NK-92 treated with Interleukin-12 subunit alpha and Interleukin-12 subunit beta, amount 100 ng/mL, for 24 hours (cell line): ENCODE data around the gene ZDHHC13.
A peak's percentile ranks its signal among the peaks of the same experiment; 100 is the strongest.

ENCODE experiments used
- DNase-seq: peaks from one replicate; lab custom pipeline; 2025; lab: John Stamatoyannopoulos, UW

ZDHHC13 gene, protein sequence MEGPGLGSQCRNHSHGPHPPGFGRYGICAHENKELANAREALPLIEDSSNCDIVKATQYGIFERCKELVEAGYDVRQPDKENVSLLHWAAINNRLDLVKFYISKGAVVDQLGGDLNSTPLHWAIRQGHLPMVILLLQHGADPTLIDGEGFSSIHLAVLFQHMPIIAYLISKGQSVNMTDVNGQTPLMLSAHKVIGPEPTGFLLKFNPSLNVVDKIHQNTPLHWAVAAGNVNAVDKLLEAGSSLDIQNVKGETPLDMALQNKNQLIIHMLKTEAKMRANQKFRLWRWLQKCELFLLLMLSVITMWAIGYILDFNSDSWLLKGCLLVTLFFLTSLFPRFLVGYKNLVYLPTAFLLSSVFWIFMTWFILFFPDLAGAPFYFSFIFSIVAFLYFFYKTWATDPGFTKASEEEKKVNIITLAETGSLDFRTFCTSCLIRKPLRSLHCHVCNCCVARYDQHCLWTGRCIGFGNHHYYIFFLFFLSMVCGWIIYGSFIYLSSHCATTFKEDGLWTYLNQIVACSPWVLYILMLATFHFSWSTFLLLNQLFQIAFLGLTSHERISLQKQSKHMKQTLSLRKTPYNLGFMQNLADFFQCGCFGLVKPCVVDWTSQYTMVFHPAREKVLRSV

DNA sequence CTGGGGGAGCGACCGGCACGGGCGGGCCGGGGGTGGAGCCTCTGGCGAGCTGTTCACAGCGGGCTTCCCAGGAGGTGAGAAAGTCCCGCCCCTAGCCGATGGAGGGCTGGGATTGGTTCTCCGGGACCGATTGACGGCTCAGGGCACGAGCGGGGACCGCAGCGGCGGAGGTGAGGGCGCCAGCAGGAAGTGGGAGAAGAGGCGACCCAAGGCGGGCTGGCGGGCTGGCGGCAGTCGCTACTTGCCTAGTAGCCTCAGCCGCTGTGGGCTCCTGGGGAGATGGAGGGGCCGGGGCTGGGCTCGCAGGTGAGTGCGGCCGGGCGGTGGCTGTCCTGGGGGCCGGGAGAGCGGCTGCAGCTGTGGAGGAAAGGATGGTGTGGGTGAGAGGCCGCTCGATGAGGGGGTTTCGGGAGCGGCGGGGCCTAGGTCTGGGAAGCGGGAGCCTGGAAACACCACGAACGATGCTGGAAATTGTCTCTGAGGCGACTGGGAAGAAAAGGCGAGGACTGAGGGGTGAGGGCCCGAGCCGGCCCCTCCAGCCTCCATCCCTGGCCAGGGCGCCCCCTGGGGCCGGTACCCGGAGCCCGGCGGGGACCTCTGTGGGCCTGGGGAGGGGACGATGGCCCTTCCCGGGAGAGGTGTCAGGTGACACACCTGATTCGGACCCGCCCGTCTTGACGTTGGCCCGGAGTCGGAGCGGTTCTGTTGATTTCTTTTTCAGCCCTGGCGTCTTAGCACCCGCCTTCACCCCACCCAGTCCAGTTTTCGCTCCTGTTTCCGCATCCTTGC, at the start of gene ZDHHC13:
Gene ZDHHC13 (plus strand): TSS at position 198 of the 789 bp plus-strand sequence. CDS start 82 bp downstream, at position 280.
- peak; percentile 96 for DNase-seq

DNA sequence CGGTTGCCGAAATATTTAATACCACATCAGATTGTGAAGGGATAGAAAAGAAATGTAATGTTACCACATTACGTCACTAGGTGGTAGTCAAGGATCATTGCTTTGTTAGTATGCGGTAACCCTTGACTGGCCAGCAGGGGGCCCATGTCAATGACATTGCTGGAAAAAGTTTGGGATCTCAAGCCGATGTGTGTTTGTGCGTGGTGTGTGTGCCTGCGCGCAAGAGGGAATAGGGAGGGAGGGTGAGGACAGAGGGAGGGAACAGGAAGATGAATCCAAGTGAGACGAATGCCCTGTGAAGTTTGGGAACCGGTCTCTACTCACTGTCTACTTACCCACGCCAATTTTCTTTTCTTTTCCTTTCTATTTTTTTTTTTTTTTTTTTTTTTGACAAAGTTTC, 45.7 kb upstream of the ZDHHC13 start:
- DNase-seq: peak; percentile 25

DNA sequence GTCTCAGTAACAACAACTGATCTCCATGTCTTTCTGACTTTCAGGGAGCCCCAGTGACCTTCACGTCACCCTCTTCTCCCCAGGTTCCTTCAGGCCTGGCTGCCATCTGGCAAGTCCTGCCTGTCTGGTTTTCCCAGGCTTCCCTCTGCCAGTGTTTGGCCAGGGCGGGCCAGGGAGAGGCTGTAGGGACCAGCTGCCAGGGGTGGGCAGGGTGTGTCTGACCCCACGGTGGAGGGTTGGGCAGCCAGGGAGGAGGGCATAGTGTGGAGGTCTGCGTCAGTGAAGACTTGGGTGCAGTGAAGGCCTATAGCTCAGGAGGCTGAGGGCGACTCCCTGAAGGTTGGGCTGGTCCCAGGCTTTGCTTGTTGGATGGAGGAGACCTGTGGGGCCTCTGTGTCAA, 44.5 kb upstream of the ZDHHC13 start:
- no peak for DNase-seq

DNA sequence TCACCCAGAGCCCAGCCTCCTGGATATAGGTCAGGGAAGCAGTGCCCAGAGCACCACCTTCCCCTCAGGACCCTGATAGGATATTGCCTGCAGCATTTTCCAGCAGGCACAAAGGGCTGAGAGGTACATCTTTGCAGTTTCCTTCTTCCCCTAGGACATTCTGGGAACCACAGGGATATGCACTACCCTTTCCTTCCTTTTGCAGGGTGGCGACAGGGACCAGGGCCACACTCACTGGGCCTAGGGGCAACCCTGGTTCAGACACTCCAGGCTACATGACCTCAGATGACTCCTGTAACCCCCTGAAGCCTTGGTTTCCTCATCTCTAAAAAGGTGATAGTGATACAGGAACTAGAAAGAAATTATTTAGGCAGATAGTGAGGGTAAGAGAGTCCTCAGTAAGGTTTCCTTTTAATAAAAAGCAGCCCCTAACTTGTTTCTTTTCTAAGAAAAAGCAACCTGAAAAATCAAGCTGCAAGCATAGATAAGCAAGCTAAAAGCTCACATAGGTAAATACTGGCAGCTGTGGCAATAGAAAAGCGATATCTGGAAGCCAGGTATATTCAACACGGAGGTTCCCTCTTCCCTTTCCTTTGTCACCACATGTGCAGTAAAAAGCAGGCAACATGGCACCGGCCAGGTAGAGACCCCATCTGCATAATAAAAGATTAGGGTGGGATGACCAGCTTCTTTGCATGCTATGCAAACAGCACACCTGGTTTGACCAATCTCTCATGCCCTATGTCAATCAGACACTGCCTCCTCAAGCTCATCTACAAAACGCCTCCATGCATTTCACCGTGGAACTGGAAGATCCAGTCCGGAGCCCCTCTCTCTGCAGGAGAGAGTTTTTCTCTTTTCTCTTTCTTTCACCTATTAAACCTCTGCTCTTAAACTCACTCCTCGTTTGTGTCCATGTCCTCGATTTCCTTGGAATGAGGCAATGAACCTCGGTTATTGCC, 43.2 kb upstream of the ZDHHC13 start:
- no peak for DNase-seq

DNA sequence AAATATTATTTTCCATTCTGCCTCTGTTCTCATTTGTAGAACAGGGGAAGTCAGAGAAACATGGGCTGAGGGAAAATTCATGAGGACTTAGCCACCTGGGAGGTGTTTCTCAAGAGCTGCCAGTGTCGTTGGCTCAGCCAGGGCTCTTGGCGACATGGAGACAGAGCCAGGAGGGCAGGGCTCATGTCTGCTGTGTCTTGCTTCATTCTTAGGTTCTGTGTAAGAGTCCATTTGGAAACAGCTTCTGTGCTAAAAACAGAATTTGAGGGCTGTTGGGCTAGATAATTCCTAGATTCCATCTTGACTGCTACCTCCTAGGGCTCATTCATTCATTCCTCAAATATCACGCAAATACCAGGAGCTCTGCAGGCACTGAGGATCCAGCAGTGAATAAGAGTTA, 41.3 kb upstream of the ZDHHC13 start:
- no peak for DNase-seq

DNA sequence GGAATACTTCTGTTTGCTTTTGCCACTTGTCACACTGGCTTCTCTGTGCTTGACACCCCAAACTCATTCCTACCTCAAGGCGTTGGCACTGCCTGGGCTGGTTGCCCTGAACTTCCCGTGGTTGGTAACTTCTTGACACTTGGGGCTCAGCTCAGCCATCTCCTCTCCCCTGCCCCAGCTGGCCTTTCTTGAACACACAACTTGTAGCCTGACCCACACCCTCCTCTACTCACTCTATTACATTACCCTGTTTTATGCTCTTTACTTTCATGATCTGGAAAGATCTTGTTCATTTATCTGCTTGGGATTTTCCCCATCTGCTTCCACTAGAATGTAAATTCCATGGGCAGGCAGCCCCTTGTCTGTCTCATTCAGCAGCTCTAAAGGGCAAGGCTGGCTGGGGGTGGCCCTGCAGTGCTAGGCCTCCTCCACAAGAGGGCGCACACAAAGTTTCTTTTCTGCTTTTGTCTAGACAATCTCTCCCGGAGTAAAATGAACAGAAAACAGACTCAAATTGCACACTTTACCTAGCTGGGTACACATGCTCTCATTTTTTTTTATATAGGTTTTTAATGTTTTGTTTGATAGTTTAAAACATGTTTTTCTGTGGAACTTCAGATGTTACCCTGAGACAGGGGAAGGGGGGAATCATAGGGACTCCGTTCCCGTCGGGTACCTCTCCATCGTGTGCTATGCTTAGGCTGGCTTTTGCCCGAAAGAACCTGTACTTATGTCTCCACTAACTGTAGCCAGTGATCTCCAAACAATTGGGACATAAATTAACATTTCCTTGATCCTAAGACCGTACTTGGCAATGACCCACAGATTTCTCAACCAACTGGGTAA, 40.0 kb upstream of the ZDHHC13 start:
- no peak for DNase-seq

DNA sequence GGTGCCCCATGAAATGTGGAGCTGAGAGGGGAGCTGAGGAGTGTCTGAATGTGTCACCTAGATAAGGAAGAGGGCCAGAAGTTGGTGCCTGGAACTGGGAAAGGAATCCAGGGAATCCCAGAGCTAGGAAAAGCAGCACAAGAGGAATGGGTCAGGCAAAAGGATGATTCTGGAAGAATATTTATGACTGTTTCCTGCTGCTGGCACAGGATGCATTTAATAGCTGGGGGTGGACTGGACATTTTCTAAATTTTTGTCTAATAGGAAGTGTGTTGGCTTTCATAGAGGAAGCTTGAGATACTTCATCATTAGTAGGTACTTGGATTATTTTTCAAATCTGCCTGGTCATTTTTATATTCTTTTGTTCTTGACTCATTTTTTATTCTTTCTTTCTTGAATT, 39.0 kb upstream of the ZDHHC13 start:
- DNase-seq: no peak

DNA sequence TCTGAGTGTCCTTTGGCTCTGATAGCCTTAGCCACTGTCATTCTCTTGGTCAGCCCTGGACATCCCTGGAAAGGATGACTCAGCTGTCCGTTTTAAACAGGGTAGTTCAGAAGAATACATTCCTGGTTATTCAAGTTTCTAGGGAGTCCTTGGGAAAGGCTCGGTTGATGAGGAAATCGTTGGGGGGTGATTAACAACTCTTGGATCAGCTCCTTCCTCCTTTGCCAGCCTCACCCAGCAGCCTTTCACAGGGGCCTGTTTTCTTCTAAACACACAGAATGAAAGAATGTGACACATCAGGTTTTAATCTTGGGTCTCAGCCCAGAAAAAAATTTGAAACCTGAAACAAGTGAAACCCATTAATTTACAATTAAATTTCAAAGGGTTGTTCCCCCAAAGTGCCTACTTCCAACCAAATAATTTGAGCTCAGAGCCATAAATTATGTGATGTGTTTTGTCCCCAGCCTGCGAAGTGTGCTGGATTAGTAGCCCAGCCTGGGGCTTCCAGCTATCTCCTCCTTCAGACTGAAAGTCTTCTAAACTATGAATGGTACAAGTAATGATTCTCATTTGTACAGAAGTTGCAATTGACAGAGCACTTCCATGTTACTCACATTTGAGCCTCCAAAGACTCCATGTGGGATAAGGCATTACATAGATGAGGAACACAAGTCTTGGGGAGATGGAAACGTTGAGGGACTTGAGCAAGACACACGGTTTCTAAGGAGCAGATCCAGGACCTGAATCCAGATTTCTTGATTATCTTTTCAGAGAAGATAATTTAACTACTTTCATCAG, 37.1 kb upstream of the ZDHHC13 start:
- no peak for DNase-seq

DNA sequence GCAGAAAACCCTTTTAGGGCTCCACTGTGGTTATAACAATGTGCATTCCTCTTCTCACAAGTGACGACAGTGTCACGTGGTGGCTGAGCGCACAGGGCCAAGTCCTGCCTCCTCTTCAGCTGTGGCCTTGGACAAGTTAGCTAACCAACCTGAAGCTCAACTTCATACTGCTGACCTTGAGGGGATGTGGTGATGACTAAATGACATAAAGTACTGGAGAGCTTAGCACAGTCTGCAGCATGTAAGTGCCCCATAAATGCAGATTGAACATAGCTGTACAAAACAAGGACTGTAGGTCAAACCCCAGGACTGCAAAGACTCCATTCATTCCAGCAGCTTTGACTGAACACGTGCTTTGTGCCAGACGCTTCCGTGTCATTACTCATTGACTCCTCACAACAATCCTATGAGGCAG, 36.4 kb upstream of the ZDHHC13 start:
- DNase-seq: no peak

DNA sequence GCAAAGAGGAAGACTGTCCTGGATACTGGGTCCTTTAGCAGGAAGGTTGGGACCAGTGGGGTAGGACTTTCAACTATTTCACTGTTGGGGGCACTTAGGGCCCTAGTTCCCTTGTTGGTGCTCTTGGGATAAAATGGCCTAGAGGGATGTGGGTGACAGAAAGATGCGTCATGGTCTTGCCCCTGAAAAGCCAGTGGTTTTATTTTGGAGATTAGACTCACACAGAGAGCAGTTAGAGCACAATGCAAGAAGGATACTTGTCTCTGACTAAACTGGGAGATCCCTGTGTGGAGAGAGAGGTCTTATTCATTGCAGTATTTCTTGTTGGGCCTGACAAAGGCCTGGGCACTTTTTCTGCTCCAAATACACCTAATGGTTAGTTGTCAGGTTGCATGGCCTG, 33.8 kb upstream of the ZDHHC13 start:
- DNase-seq: no peak

DNA sequence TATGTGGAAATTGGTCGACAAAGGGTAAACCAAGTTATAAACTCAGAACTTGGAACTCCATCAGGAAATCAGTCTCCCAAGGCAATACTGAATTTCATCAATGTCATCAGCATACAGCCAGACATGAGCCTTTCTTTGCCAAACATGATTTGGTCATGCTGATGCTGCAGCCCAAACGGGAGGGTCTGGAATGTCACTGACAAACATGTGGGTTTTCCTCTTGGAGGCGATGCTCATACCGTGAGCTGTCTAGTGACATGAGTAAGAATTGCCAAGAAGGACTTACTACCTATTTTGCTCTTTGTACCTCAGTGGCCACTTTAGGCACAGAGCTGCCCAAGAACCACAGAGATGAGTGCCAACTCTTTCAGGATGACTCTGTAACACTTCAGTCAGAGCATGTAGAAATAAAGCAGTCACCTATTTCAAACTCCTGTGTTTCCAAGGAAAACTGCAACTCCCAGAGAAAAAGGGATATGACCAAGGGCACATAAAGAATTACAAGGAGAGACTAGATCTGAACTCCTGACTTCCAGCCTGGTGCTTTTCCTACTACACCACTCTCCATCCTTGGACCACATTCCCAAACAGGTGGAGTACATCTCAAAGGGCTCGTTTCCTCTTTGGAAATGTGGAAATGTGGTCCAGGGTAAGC, 32.2 kb upstream of the ZDHHC13 start:
- DNase-seq: no peak

DNA sequence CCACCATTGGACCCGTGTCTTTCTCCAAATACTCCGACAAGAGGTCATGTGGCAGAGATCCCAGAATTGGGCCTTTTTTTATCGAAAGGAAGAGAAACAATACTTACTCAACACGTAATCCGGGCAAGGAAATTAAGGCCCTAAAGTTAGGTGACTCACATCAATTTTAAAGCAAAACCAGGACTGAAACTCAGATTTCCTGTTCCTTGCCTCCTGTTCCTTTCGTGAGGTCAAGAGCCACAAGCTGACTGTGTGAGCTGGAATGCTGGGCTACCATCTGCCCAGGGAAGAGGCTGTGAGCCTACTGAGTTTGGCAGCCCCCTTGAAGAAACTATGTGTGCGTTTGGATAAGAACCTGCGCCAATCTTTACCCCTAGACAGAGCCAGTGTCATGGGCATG, 29.3 kb upstream of the ZDHHC13 start:
- no peak for DNase-seq

DNA sequence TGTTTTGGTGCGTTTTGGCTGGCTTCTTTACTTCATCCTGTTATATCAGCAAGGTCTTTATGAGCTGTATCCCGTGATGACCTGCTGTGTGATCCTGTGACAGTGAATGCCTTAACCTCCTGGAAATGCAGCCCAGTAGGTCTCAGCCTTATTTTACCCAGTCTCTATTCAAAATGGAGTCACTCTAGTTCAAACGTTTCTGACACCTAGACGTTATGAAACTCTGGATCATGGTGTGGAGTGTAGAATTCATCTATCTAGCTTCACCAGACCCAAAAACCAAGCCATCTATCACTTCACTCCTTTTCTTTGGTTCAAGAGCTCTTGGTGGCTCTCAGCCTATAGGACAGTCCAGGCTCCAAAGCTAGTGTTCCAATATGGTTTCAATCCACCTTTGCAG, 28.2 kb upstream of the ZDHHC13 start:
- no peak for DNase-seq

DNA sequence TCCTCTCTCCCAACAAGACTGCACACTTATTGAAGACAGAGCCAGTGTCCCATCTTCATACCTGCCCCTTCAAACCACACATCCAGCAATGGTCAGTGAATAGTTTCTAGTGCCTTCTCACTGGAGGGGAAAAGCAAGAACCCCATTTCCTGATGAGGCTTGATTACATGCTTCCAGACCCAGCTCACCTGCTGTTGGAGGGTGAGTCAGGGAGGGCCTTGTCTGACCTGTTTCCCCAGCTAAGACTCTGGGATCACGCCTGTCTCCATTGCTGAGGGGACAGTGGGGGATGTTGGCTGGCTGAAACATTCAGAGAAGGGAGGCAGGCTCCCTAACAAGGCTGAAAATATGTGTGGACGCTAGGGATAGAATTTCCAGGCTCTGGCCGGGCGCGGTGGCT, 27.5 kb upstream of the ZDHHC13 start:
- no peak for DNase-seq

DNA sequence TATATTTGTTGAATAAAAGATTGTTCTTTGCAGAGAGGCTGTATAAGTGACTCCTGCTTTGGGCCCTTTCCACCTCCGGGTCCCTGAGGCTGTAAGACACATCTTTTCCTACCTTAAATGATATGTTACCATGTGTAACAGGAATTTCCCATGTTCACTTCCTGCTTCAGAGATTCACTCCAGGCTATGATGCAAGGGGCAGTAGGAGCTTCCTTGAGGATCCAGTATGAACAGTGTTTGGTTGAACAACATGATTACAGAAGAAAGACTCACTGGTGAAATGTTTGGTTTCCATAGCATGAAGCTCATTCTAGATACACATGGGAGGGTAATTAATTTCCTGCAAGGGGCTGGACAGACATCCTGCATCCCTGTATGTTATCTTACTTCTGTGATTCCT, 25.6 kb upstream of the ZDHHC13 start:
- no peak for DNase-seq

DNA sequence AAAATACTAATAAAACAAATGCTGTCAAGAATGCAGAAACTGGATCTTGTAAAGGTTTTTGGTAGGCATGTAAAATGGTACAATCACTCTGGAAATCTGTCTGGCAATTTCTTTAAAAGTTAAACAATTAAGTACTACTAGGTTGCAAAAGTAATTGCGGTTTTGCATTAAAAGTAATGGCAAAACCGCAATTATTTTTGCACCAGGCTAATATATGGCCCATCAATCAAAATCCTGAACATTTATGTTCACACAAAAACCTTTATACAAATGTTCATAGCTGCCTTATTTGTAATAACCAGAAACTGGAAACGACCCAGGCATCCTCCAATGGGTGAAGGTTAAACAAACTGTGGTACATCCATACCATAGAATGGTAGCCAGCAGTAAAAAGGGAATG, 24.6 kb upstream of the ZDHHC13 start:
- DNase-seq: no peak

DNA sequence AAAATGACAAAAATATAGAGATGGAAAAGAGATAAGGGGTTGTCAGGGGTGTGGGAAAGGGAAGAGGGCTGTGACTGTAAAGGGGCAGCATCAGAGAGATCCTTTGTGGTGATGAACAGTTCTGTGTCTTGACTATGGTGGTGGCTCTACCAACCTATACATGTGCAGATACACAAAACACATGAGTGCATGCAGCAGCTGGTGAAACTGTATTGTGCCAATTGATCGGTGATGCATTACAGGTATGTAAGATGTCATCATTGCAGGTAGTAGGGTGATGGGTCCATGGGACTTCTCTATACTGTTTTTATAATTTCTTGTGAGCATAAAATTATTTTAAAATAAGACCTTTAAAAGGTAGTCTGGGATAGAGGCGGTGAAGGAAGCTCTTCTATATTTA, 24.1 kb upstream of the ZDHHC13 start:
- DNase-seq: no peak

DNA sequence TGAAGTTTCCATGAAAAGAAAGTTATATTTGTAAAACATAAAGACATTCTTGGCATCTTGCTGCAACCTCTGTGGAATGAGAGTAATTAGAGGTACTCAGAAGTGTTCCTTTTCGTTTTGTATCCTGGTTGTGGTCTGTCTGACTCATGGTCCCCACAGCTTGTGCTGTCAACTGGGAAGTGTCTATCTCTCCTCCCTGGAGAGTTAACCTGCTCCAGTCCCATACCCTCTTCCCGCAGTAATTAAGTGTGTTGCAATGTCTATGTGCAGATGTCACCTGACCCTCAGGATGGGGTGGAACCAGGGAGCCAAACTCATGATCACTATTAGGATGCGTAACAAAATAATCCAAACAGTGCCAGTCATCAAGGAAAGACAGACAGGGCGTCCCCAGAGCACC, 23.0 kb upstream of the ZDHHC13 start:
- DNase-seq: no peak

DNA sequence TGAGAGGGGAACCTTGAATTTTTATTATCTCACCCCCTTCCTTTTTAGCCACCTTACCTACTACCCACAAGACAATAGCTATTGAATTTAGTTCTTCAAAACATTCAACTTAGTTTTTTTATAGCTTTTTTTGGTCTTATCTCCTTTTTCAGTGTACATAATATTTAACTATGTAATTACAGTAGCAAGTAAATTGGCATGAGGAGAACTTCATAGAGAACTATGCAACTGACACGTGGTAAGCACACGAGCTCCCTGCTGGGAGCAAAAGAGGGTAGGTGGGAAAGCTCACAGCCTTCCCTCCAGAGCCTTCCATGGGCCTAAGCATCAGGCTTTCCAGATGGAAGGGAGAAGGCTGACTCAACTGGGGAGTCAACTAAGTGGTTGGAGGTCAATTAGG, 22.1 kb upstream of the ZDHHC13 start:
- DNase-seq: no peak

DNA sequence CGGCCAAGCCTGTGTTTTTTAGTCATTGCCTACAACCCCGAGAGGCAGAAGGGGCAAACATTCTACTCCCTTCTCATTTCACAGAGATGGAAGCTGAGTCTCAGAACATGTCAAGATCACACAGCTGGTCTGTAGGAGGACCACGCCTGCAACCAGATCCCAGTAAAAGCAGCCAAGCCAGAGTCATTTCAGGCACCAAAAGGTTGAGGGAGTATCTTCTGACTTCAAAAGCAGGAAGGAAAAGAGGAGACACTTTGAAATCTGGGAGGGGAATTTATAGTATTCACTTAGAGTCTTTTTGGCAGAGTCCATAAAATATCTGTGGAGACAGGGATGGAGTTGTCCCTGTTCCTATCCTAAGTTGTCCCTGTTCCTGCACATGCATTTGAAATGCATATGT, 17.9 kb upstream of the ZDHHC13 start:
- DNase-seq: no peak
